ENCODE data around the gene GLP2R. TPM values are rescaled to one million over a fixed set of nuclear protein-coding genes. Genes with fewer than 3 reads are reported as not detected.

GLP2R gene
- total RNA-seq, 1 donor from 2014 or later: 3.4 TPM

DNA sequence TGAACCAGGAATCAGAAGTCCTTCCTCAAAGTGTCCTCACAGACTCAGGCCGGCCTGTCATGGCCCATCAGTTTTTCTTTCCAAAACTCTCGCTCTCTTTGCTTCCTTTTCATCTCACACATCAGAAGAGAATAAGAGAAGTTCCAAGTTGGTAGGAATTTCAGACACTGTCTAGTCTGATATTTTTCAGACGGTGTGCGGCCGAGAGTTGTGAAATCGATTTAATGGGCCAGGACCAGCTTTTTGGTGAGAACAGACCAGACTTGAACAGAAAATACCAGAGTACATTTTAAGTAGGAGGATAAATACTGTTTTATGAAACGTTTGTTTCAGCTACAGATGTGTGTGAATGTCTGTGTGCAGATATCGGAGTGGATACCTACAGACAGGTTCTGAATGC lies 104.1 kb downstream of the GLP2R start:
- Histone ChIP-seq H3K27ac (no peak overlapping the region), H3K36me3 (peaks cover 29% of the 10 kb centered on the region), H3K4me3 (no peak overlapping the region), H3K4me1 (no peaks in the 10 kb centered on the region), H3K9me3 (no peaks in the 10 kb centered on the region), H3K27me3 (ENCODE audit: low read depth) (peaks cover 4% of the 10 kb centered on the region)
- TF ChIP-seq, protein P1, sequence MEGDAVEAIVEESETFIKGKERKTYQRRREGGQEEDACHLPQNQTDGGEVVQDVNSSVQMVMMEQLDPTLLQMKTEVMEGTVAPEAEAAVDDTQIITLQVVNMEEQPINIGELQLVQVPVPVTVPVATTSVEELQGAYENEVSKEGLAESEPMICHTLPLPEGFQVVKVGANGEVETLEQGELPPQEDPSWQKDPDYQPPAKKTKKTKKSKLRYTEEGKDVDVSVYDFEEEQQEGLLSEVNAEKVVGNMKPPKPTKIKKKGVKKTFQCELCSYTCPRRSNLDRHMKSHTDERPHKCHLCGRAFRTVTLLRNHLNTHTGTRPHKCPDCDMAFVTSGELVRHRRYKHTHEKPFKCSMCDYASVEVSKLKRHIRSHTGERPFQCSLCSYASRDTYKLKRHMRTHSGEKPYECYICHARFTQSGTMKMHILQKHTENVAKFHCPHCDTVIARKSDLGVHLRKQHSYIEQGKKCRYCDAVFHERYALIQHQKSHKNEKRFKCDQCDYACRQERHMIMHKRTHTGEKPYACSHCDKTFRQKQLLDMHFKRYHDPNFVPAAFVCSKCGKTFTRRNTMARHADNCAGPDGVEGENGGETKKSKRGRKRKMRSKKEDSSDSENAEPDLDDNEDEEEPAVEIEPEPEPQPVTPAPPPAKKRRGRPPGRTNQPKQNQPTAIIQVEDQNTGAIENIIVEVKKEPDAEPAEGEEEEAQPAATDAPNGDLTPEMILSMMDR (IDR thresholded peaks at IDR 0.05): no peak
- DNase-seq (no peak), ATAC-seq (no peak)
- intact Hi-C loops (cut with DNase I): no loop called here

DNA sequence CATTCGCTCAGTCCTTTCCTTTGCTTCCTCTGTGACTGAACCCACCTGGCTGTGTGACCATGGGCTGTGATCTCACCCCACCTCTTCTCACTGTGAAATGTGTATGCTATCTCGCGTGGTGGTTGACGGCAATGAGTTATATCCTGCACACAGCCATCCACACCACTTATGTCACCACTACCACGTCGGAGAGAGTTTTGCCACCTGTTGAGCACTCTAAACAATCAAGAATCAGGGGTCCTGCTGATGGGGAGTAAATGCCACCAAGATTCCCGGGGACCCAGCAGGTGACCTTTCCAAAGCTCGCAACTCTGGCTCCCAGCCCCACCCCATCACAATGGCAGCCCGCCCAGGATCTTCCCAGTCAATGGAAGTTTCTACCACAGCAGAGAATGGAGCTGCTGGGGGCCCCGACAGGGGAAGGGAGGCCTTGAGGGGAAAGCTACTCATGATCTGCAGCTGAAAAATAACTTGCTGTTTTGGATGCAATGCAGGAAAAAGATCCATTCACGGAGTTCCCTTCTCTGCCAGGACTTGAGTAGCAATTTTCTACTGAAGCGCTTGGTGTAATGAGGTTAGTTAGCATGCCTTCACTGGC lies 105.5 kb downstream of the GLP2R start:
- ATAC-seq: no peak
- no peaks in the 10 kb centered on the region for H3K9me3 ChIP-seq
- TF ChIP-seq, protein P1 (IDR thresholded peaks at IDR 0.05): no peak
- intact Hi-C loops (cut with DNase I): no loop called here
- H3K4me3 ChIP-seq: no peak overlapping the region
- H3K36me3 ChIP-seq: peaks cover 21% of the 10 kb centered on the region
- no peaks in the 10 kb centered on the region for H3K4me1 ChIP-seq
- no peak for DNase-seq
- no peak overlapping the region for H3K27ac ChIP-seq
- peaks cover 4% of the 10 kb centered on the region for H3K27me3 ChIP-seq (ENCODE audit: low read depth)

DNA sequence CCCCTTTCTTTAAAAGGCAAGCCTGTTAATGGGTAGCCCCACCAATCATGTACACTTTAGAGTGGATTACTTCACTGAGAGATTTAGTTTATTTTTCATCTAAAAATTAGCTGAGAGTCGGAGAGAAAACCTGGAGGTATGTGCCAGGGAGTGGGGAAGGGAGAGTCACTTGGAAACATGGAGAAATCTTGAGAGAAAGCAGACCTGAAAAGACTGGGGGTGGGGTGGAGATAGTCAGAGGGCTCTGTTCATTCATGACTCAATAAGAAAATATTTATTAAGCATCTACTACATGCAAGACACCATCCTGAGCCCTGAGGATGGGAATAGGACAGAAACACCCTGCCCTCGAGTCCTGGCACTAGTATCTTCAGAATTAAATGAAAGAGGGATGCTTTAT lies 106.8 kb downstream of the GLP2R start:
- H3K27ac ChIP-seq: no peak overlapping the region
- DNase-seq (no peak), ATAC-seq (no peak)
- TF ChIP-seq, protein P1 (IDR thresholded peaks at IDR 0.05): no peak
- H3K4me1 ChIP-seq: no peaks in the 10 kb centered on the region
- H3K36me3 ChIP-seq: peaks cover 16% of the 10 kb centered on the region
- intact Hi-C loops (cut with DNase I): no loop called here
- peaks cover 4% of the 10 kb centered on the region for H3K27me3 ChIP-seq (ENCODE audit: low read depth)
- H3K4me3 ChIP-seq: no peak overlapping the region
- no peaks in the 10 kb centered on the region for H3K9me3 ChIP-seq

DNA sequence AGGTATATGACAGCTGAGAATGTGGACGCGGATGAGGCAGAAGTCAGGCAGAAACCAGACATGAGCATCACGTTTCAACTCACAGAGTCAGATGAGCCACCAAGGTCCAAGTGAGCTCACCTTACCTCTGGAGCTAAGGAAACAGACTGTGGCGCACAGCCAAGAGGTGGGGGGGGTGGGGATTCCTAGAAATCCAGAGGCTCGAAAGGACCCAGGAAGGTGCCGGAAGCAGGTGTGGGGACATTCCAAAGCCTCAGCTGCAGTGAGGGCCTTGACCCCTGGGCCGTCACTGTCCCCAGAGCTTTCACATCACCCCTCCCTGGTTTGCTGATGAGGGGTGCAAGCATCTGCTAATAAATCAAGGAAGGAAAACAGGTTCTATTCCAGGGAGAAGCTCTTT lies 108.6 kb downstream of the GLP2R start:
- no peak for DNase-seq
- ATAC-seq: no peak
- peaks cover 18% of the 10 kb centered on the region for H3K36me3 ChIP-seq
- peaks cover 4% of the 10 kb centered on the region for H3K27me3 ChIP-seq (ENCODE audit: low read depth)
- H3K4me3 ChIP-seq: no peak overlapping the region
- TF ChIP-seq, protein P1 (IDR thresholded peaks at IDR 0.05): no peak
- intact Hi-C loops (cut with DNase I): no loop called here
- H3K4me1 ChIP-seq: no peaks in the 10 kb centered on the region
- H3K9me3 ChIP-seq: no peaks in the 10 kb centered on the region
- H3K27ac ChIP-seq: no peak overlapping the region

DNA sequence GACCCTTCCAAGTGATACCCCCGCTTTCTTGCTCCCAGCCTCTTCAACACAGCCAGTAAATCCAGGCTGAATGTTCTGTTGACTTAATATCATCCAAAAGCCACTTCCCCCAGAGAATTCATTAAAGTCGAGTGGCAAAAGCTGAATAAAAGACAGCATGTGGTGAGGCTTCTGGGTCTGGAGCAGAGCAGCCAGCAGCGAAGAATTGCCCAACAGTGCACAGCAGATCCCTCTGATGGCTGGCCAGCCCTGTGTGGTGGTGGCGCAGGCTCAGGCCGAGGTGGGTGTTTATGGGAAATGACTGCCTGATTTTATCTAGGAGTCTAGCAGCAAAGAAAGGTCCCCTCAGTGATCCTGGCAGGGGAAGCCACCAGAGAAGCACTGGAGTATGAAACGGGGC lies 109.7 kb downstream of the GLP2R start:
- TF ChIP-seq, protein P1 (IDR thresholded peaks at IDR 0.05): no peak
- ATAC-seq: peak in 1 of 2 donors; percentile 50
- H3K27ac ChIP-seq: peak overlapping the region; percentile 46

More for the DNA sequence above, 109.7 kb downstream of the GLP2R start:
- no peaks in the 10 kb centered on the region for H3K4me1 ChIP-seq
- intact Hi-C loops (cut with DNase I): no loop called here
- H3K36me3 ChIP-seq: peaks cover 29% of the 10 kb centered on the region
- peaks cover 4% of the 10 kb centered on the region for H3K27me3 ChIP-seq (ENCODE audit: low read depth)
- H3K4me3 ChIP-seq: no peak overlapping the region
- no peak for DNase-seq
- no peaks in the 10 kb centered on the region for H3K9me3 ChIP-seq
